HCT116 (cell line): ENCODE results near the gene ARPP21. TPM values are rescaled to one million over a fixed set of nuclear protein-coding genes. Genes with fewer than 3 reads are reported as not detected.

ENCODE experiments used
- ATAC-seq: fragments of 200-7000 bp; cut with Tn5 transposase; 2 replicates; pipeline ENCODE4 v1.9.1; 2020; ENCODE audit warnings: mild to moderate bottlenecking, moderate library complexity
- BruUV-seq: library from RNA; stranded (reverse); fragments of 400-500 nt; replicated peaks from 2 replicates; lab custom pipeline; 2021; lab: Mats Ljungman, UMichigan
- CTCF ChIA-PET: fragments of 300-600 bp; sonication (Branson Sonifier 250); formaldehyde crosslinking; loops from one replicate; lab custom pipeline; 2021; ENCODE audit warnings: antibody characterized with exemption; lab: Charles Lee
- POLR2A ChIA-PET: fragments of 300-600, 350-600 bp; sonication (Branson Sonifier 250); formaldehyde crosslinking; loops from one replicate; lab custom pipeline; 2021; ENCODE audit warnings: antibody characterized with exemption; lab: Charles Lee
- RAD21 ChIA-PET, 2 experiments: fragments of 300-600 bp; sonication (Branson Sonifier 250); formaldehyde crosslinking; loops; one replicate each; lab custom pipeline; 2023; ENCODE audit warnings: low total read pairs in 2 of 2; ENCODE audit not compliant: uncharacterized antibody in 2 of 2, unreplicated experiment in 2 of 2, low non-redundant PET in 1 of 2; lab: Charles Lee
- DNase-seq: peaks from one replicate; pipeline ENCODE4 v3.0.0-alpha.2; 2010; ENCODE audit warnings: low read depth, low spot score
- H2AFZ ChIP-seq: fragments of 200-600 bp; shearing (Covaris generic), sonication (generic); 2 replicates; pipeline ENCODE4 v1.6.1; 2017; ENCODE audit warnings: low read depth, mixed run types, mixed read lengths, antibody characterized with exemption, low read length; ENCODE audit not compliant: poor library complexity, severe bottlenecking
- H3K27ac ChIP-seq: 2 replicates; pipeline ENCODE4 v1.5.1; 2012; ENCODE audit warnings: low read depth, low read length
- H3K27me3 ChIP-seq: fragments of 200-600 bp; sonication (generic); 2 replicates; pipeline ENCODE4 v1.6.1; 2016; ENCODE audit warnings: mixed run types, low read length, mixed read lengths; ENCODE audit not compliant: insufficient read depth
- H3K36me3 ChIP-seq, 2 experiments: fragments of 200-500 bp in 1 of 2; fragments of 200-600 bp in 1 of 2; sonication (Bioruptor generic) in 1 of 2; sonication (generic) in 1 of 2; 2 replicates each; pipeline versions ENCODE4 v1.5.1 to v1.6.1; 2014 to 2016; ENCODE audit warnings: low read length in 2 of 2, inconsistent platforms in 1 of 2, mixed read lengths in 1 of 2, mixed run types in 1 of 2; ENCODE audit not compliant: insufficient read depth in 2 of 2, control insufficient read depth in 1 of 2
- H3K4me1 ChIP-seq, 2 experiments: fragments of 200-600 bp in 1 of 2; sonication (generic) in 1 of 2; 2 replicates each; pipeline versions ENCODE4 v1.5.1 to v1.6.1; 2012 to 2017; ENCODE audit warnings: low read length in 2 of 2, inconsistent platforms in 1 of 2, mild to moderate bottlenecking in 1 of 2, mixed read lengths in 1 of 2, mixed run types in 1 of 2, moderate library complexity in 1 of 2; ENCODE audit not compliant: insufficient read depth in 2 of 2, control insufficient read depth in 1 of 2
- H3K4me2 ChIP-seq: fragments of 200-600 bp; sonication (generic); 2 replicates; pipeline ENCODE4 v1.6.1; 2017; ENCODE audit warnings: mixed run types, low read length, mixed read lengths
- H3K4me3 ChIP-seq, 2 experiments: fragments of 200-600 bp in 1 of 2; sonication (generic) in 1 of 2; replicated peaks in 1 of 2; 2 replicates each; pipeline ENCODE4 v1.5.1; 2011 to 2016; ENCODE audit warnings: low read length in 2 of 2, control low read depth in 1 of 2, low read depth in 1 of 2, mild to moderate bottlenecking in 1 of 2, mixed read lengths in 1 of 2, mixed run types in 1 of 2
- H3K79me2 ChIP-seq: fragments of 200-600 bp; sonication (generic); 2 replicates; pipeline ENCODE4 v1.6.1; 2017; ENCODE audit warnings: mild to moderate bottlenecking, mixed run types, low read length, moderate library complexity, mixed read lengths; ENCODE audit not compliant: insufficient read depth
- H3K9ac ChIP-seq: fragments of 200-600 bp; sonication (generic); 2 replicates; pipeline ENCODE4 v1.6.1; 2016; ENCODE audit warnings: low read length, mixed read lengths
- H3K9me2 ChIP-seq: fragments of 200-600 bp; sonication (generic), shearing (Covaris generic); 2 replicates; pipeline ENCODE4 v1.6.1; 2017; ENCODE audit warnings: mixed run types, mild to moderate bottlenecking, moderate library complexity; ENCODE audit not compliant: insufficient read depth
- H3K9me3 ChIP-seq, 2 experiments: fragments of 200-500 bp in 1 of 2; fragments of 200-600 bp in 1 of 2; sonication (Bioruptor generic) in 1 of 2; sonication (generic) in 1 of 2; 2 replicates each; pipeline ENCODE4 v1.6.1; 2014 to 2017; ENCODE audit warnings: low read length in 2 of 2, mixed read lengths in 2 of 2, inconsistent platforms in 1 of 2, low read depth in 1 of 2, mild to moderate bottlenecking in 1 of 2, mixed run types in 1 of 2, moderate library complexity in 1 of 2; ENCODE audit not compliant: control insufficient read depth in 1 of 2, insufficient read depth in 1 of 2
- H4K20me1 ChIP-seq: fragments of 200-600 bp; sonication (generic), shearing (Covaris generic); 2 replicates; pipeline ENCODE4 v1.6.1; 2017; ENCODE audit warnings: mixed run types, mild to moderate bottlenecking, moderate library complexity; ENCODE audit not compliant: insufficient read depth
- EGR1 ChIP-seq: IDR thresholded peaks from 2 replicates; pipeline ENCODE4 v1.6.1; 2012; ENCODE audit warnings: low read depth
- ELF1 ChIP-seq: IDR thresholded peaks from 2 replicates; pipeline ENCODE4 v1.6.1; 2012; ENCODE audit warnings: low read depth, borderline replicate concordance
- EZH2 ChIP-seq: fragments of 200-600 bp; sonication (generic); IDR thresholded peaks from 2 replicates; pipeline ENCODE4 v1.6.1; 2017; ENCODE audit warnings: antibody characterized with exemption, mixed run types
- FOSL1 ChIP-seq: IDR thresholded peaks from 2 replicates; pipeline ENCODE4 v1.6.1; 2012; ENCODE audit warnings: low read depth
- MAX ChIP-seq: IDR thresholded peaks from 2 replicates; pipeline ENCODE4 v1.6.1; 2012
- POLR2A ChIP-seq: IDR thresholded peaks from 2 replicates; pipeline ENCODE4 v1.7.0; 2011; ENCODE audit warnings: borderline replicate concordance; ENCODE audit not compliant: insufficient read depth, insufficient read length; ENCODE audit errors: extremely low read depth
- REST ChIP-seq: IDR thresholded peaks from 2 replicates; pipeline ENCODE4 v1.6.1; 2012; ENCODE audit warnings: low read depth
- SP1 ChIP-seq: IDR thresholded peaks from 2 replicates; pipeline ENCODE4 v1.6.1; 2012; ENCODE audit warnings: low read depth
- SRF ChIP-seq: IDR thresholded peaks from 2 replicates; pipeline ENCODE4 v1.6.1; 2012; ENCODE audit warnings: low read depth
- TCF7L2 ChIP-seq: IDR thresholded peaks from 2 replicates; pipeline ENCODE4 v1.7.0; 2011; ENCODE audit warnings: borderline replicate concordance, inconsistent platforms; ENCODE audit not compliant: insufficient read depth, insufficient read length; ENCODE audit errors: extremely low read depth
- YY1 ChIP-seq: IDR thresholded peaks from 2 replicates; pipeline ENCODE4 v1.6.1; 2011; ENCODE audit warnings: low read length, low read depth, moderate library complexity, mild to moderate bottlenecking; ENCODE audit not compliant: insufficient replicate concordance; ENCODE audit errors: extremely low read depth
- intact Hi-C: fragments of 100-400 bp; cut with micrococcal nuclease; formaldehyde crosslinking; loops from 2 replicates; pipeline ENCODE4 v1.10.0; 2022
- total RNA-seq: library from RNA; stranded (reverse); gene quantifications from one replicate; pipeline ENCODE4 v1.2.1, GENCODE V29; 2021; ENCODE audit not compliant: unreplicated experiment

The ARPP21 gene
- total RNA-seq, 1 experiment from 2014 or later: not detected

GRCh38 chr3:35737527-35737926 is 98.2 kb downstream of the ARPP21 start:
- ATAC-seq: no peak
- Histone ChIP-seq H2AFZ (no peak overlapping the region), H4K20me1 (no peaks in the 10 kb centered on the region), H3K27me3 (no peaks in the 10 kb centered on the region), H3K9ac (no peak overlapping the region), H3K4me3 (no peak overlapping the region), H3K9me2 (no peaks in the 10 kb centered on the region), H3K4me2 (no peak overlapping the region), H3K36me3 (no peaks in the 10 kb centered on the region), H3K9me3 (peaks cover 0 to 9% of the 10 kb centered on the region in 2 experiments; a peak in 2 of 4 replicates), H3K79me2 (no peaks in the 10 kb centered on the region), H3K27ac (no peak overlapping the region), H3K4me1 (no peaks in the 10 kb centered on the region)
- ChIA-PET RAD21 (no interaction called here), POLR2A (no interaction called here), CTCF (no interaction called here)
- intact Hi-C loops: no loop called here
- DNase-seq: no peak
- no TSS peak for BruUV-seq
- TF ChIP-seq MAX (no peak), FOSL1 (no peak), POLR2A (no peak), REST (no peak), EGR1 (no peak), EZH2 (no peak), SP1 (no peak), YY1 (no peak), ELF1 (no peak), SRF (no peak), TCF7L2 (no peak)
